Uterus (tissue), 2 donors: ENCODE measurements around the gene ANXA6.

Source experiments
- CTCF ChIP-seq, 4 experiments: fragments of 200-600 bp in 2 of 4; fragments of 450-650 bp in 2 of 4; sonication (generic) in 2 of 4; IDR thresholded peaks; one replicate each; pipeline ENCODE4 v1.5.1; 2016 to 2019; ENCODE audit warnings: antibody characterized with exemption in 4 of 4, mild to moderate bottlenecking in 2 of 4, moderate library complexity in 1 of 4
- POLR2A ChIP-seq, 2 donors: fragments of 450-650 bp; IDR thresholded peaks; one replicate each; pipeline ENCODE4 v1.6.1; 2016; ENCODE audit warnings: antibody characterized with exemption in 2 of 2, mild to moderate bottlenecking in 1 of 2, moderate library complexity in 1 of 2

- TF ChIP-seq CTCF (IDR thresholded peaks at IDR 0.05) (no peak), POLR2A (IDR thresholded peaks at IDR 0.05) (no peak)
Measured at GRCh38 chr5:151171529-151171928, 13.9 kb upstream of the ANXA6 start.
